Loucy (cell line): Measurements from ENCODE around the gene L3MBTL4.

ENCODE experiments used
- H2AFZ ChIP-seq: fragments of 200-600 bp; sonication (generic); 2 replicates; pipeline ENCODE4 v1.6.0; 2016; ENCODE audit warnings: antibody characterized with exemption, mild to moderate bottlenecking, low read length, moderate library complexity
- H3F3A ChIP-seq: fragments of 200-600 bp; 2 replicates; pipeline ENCODE4 v1.6.0; 2016; ENCODE audit warnings: antibody characterized with exemption, low read depth, mild to moderate bottlenecking
- H3K27me3 ChIP-seq: fragments of 200-600 bp; sonication (generic); 2 replicates; pipeline ENCODE4 v1.6.1; 2014; ENCODE audit warnings: low read length, mild to moderate bottlenecking; ENCODE audit not compliant: insufficient read depth, poor library complexity, severe bottlenecking
- H3K36me3 ChIP-seq: fragments of 200-600 bp; sonication (generic); 2 replicates; pipeline ENCODE4 v1.6.1; 2016; ENCODE audit warnings: low read length; ENCODE audit not compliant: insufficient read depth
- H3K4me1 ChIP-seq: fragments of 200-600 bp; sonication (generic); 2 replicates; pipeline ENCODE4 v1.5.1; 2014; ENCODE audit warnings: low read length, mild to moderate bottlenecking; ENCODE audit not compliant: insufficient read depth, poor library complexity, severe bottlenecking
- H3K4me2 ChIP-seq: fragments of 200-600 bp; sonication (generic); 2 replicates; pipeline ENCODE4 v1.6.0; 2014; ENCODE audit warnings: antibody characterized with exemption, low read length, low read depth, mild to moderate bottlenecking; ENCODE audit not compliant: poor library complexity, severe bottlenecking
- H3K4me3 ChIP-seq: fragments of 200-600 bp; sonication (generic); 2 replicates; pipeline ENCODE4 v1.5.1; 2014; ENCODE audit warnings: low read length, mild to moderate bottlenecking, mixed read lengths; ENCODE audit not compliant: poor library complexity, severe bottlenecking
- H3K79me2 ChIP-seq: fragments of 200-600 bp; sonication (generic); 2 replicates; pipeline ENCODE4 v1.6.1; 2014; ENCODE audit warnings: low read length; ENCODE audit not compliant: insufficient read depth
- H3K9ac ChIP-seq: fragments of 200-600 bp; sonication (generic); 2 replicates; pipeline ENCODE4 v1.6.0; 2014; ENCODE audit warnings: mild to moderate bottlenecking, low read depth, low read length, moderate library complexity; ENCODE audit not compliant: poor library complexity, severe bottlenecking
- H3K9me2 ChIP-seq: fragments of 200-600 bp; sonication (generic); replicated peaks from 2 replicates; pipeline ENCODE4 v1.6.1; 2016; ENCODE audit warnings: low read depth, low read length, mixed read lengths
- H3K9me3 ChIP-seq: fragments of 200-600 bp; sonication (generic); 2 replicates; pipeline ENCODE4 v1.6.1; 2014; ENCODE audit warnings: mild to moderate bottlenecking, antibody characterized with exemption, low read length, low read depth; ENCODE audit not compliant: insufficient read depth
- H4K20me1 ChIP-seq: fragments of 200-600 bp; sonication (generic); 2 replicates; pipeline ENCODE4 v1.6.0; 2014; ENCODE audit warnings: antibody characterized with exemption, low read length, mild to moderate bottlenecking; ENCODE audit not compliant: insufficient read depth, poor library complexity, severe bottlenecking
- EZH2phosphoT487 ChIP-seq: fragments of 200-600 bp; IDR thresholded peaks from 2 replicates; pipeline ENCODE4 v1.6.1; 2018; ENCODE audit warnings: antibody characterized with exemption, mild to moderate bottlenecking, moderate library complexity, borderline replicate concordance
- TF ChIP-seq, protein P1 (sequence below): fragments of 200-600 bp; sonication (generic); conservative IDR thresholded peaks from 2 replicates; pipeline ENCODE4 v1.5.1; 2014; ENCODE audit warnings: mild to moderate bottlenecking, antibody characterized with exemption, low read length

The L3MBTL4 gene

GRCh38 chr18:6374935-6375529 is 39.7 kb downstream of the L3MBTL4 start:
- Histone ChIP-seq H3K9ac (no peak overlapping the region), H3K79me2 (no peaks in the 10 kb centered on the region), H3F3A (no peaks in the 10 kb centered on the region), H3K36me3 (no peaks in the 10 kb centered on the region), H3K4me3 (no peak overlapping the region), H4K20me1 (no peaks in the 10 kb centered on the region), H3K9me3 (no peaks in the 10 kb centered on the region; the same call in 1 of the 2 replicates), H3K27me3 (no peaks in the 10 kb centered on the region), H3K4me2 (no peak overlapping the region), H2AFZ (no peak overlapping the region), H3K4me1 (no peaks in the 10 kb centered on the region), H3K9me2 (no peaks in the 10 kb centered on the region)
- TF ChIP-seq EZH2phosphoT487, result no peak
- TF ChIP-seq, protein P1, sequence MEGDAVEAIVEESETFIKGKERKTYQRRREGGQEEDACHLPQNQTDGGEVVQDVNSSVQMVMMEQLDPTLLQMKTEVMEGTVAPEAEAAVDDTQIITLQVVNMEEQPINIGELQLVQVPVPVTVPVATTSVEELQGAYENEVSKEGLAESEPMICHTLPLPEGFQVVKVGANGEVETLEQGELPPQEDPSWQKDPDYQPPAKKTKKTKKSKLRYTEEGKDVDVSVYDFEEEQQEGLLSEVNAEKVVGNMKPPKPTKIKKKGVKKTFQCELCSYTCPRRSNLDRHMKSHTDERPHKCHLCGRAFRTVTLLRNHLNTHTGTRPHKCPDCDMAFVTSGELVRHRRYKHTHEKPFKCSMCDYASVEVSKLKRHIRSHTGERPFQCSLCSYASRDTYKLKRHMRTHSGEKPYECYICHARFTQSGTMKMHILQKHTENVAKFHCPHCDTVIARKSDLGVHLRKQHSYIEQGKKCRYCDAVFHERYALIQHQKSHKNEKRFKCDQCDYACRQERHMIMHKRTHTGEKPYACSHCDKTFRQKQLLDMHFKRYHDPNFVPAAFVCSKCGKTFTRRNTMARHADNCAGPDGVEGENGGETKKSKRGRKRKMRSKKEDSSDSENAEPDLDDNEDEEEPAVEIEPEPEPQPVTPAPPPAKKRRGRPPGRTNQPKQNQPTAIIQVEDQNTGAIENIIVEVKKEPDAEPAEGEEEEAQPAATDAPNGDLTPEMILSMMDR, result no peak

DNA sequence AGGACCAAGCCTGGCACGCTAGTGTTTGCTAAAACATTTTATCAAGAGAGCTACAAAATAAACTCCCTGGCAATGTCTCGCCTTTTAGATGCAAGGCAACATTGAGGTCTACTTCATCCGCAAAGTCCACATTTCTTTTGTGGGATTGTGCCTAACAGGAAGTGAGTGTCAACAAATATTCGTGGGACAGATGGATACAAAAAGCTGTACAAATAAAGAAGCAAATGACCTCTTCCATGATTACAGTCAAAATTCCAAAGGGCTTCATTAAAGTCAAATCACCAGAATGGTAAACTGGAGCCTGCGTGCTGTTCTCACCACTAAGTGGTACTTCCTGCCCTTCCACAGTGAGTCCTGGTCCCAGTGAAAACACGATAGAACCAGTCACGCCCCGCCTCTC is 40.4 kb downstream of the L3MBTL4 start:
- H3F3A ChIP-seq, result no peaks in the 10 kb centered on the region
- H4K20me1 ChIP-seq, result no peaks in the 10 kb centered on the region
- H3K36me3 ChIP-seq, result no peaks in the 10 kb centered on the region
- H3K9me3 ChIP-seq, result no peaks in the 10 kb centered on the region; the same call in 1 of the 2 replicates
- no peaks in the 10 kb centered on the region for H3K9me2 ChIP-seq
- no peaks in the 10 kb centered on the region for H3K4me1 ChIP-seq
- H2AFZ ChIP-seq, result no peak overlapping the region
- no peak overlapping the region for H3K4me3 ChIP-seq
- no peak overlapping the region for H3K9ac ChIP-seq
- no peaks in the 10 kb centered on the region for H3K79me2 ChIP-seq
- H3K27me3 ChIP-seq, result no peaks in the 10 kb centered on the region
- no peak for TF ChIP-seq EZH2phosphoT487
- TF ChIP-seq, protein P1, result no peak
- no peak overlapping the region for H3K4me2 ChIP-seq

- Histone ChIP-seq H3K9ac (no peak overlapping the region), H3K27me3 (no peaks in the 10 kb centered on the region), H3K79me2 (no peaks in the 10 kb centered on the region), H3K9me3 (no peaks in the 10 kb centered on the region; the same call in 1 of the 2 replicates), H3K4me1 (no peaks in the 10 kb centered on the region), H3K9me2 (no peaks in the 10 kb centered on the region), H3K4me2 (no peak overlapping the region), H4K20me1 (no peaks in the 10 kb centered on the region), H3F3A (no peaks in the 10 kb centered on the region), H3K36me3 (no peaks in the 10 kb centered on the region), H2AFZ (no peak overlapping the region), H3K4me3 (no peak overlapping the region)
- TF ChIP-seq, protein P1, result no peak
- TF ChIP-seq EZH2phosphoT487, result no peak
Observed at GRCh38 chr18:6373187-6373586, 41.5 kb downstream of the L3MBTL4 start.
